ENCODE results near the gene PRKAG2. TPM values are rescaled to one million over a fixed set of nuclear protein-coding genes. Genes with fewer than 3 reads are reported as not detected.

The PRKAG2 gene
- total and polyA plus RNA-seq, 2 of the 13 experiments (the other 11 are each of a cell fraction or from before 2014, with no cell fraction given) = 0.90 to 1.3 TPM

- TF ChIP-seq ZNF205 (CRISPR knock-in tag; IDR thresholded peaks at IDR 0.05) (peak; percentile 94), HIC2 (CRISPR knock-in tag; IDR thresholded peaks at IDR 0.05; ENCODE audit: low read depth) (peak; percentile 92; the same call in 1 of the 2 replicates), MED8 (CRISPR knock-in tag; IDR thresholded peaks at IDR 0.05; ENCODE audit: insufficient replicate concordance) (peak; percentile 71), ZBTB10 (CRISPR knock-in tag; IDR thresholded peaks at IDR 0.05; ENCODE audit: borderline replicate concordance) (no peak), ZNF672 (CRISPR knock-in tag; IDR thresholded peaks at IDR 0.05) (peak; percentile 81; the same call in 1 of the 2 replicates), HDAC2 (CRISPR knock-in tag; IDR thresholded peaks at IDR 0.05) (peak; percentile 93), ZNF34 (CRISPR knock-in tag; IDR thresholded peaks at IDR 0.05; ENCODE audit: borderline replicate concordance) (peak; percentile 77; the same call in 1 of the 2 replicates), ZNF143 (CRISPR knock-in tag; IDR thresholded peaks at IDR 0.05) (no peak), ZNF841 (CRISPR knock-in tag; IDR thresholded peaks at IDR 0.05; ENCODE audit: borderline replicate concordance) (peak; percentile 81; the same call in 1 of the 2 replicates), ZEB1 (IDR thresholded peaks at IDR 0.05; ENCODE audit: insufficient replicate concordance, low read depth) (peak; percentile 79), KDM2A (CRISPR knock-in tag; IDR thresholded peaks at IDR 0.05; ENCODE audit: borderline replicate concordance, low read depth) (peak; percentile 72; the same call in 1 of the 2 replicates), RNF2 (conservative IDR thresholded peaks at IDR 0.05; ENCODE audit: low read depth) (peak; percentile 87), ZBTB40 (IDR thresholded peaks at IDR 0.05) (no peak), ZBTB40 (CRISPR knock-in tag; IDR thresholded peaks at IDR 0.05) (peak; percentile 74)
Measured at GRCh38 chr7:151744656-151745638, 132.0 kb downstream of the PRKAG2 start (continued).
